Skeletal muscle tissue (tissue), 4 donors: ENCODE measurements around the gene SLC22A6. TPM values are rescaled to one million over a fixed set of nuclear protein-coding genes. Genes with fewer than 3 reads are reported as not detected.

Experiments
- H3K27ac ChIP-seq: one replicate; pipeline ENCODE4 v1.7.0; 2013; ENCODE audit warnings: mild to moderate bottlenecking, low read depth, low read length, inconsistent platforms
- H3K27me3 ChIP-seq, 3 donors: one replicate each; pipeline ENCODE4 v1.7.0; 2013; ENCODE audit warnings: low read length in 3 of 3; ENCODE audit not compliant: control insufficient read depth in 3 of 3, insufficient read depth in 3 of 3
- H3K36me3 ChIP-seq, 3 donors: one replicate each; pipeline ENCODE4 v1.7.0; 2013; ENCODE audit warnings: low read length in 3 of 3; ENCODE audit not compliant: control insufficient read depth in 3 of 3, insufficient read depth in 3 of 3
- H3K4me1 ChIP-seq, 3 donors: one replicate each; pipeline ENCODE4 v1.7.0; 2013; ENCODE audit warnings: low read length in 3 of 3, mild to moderate bottlenecking in 3 of 3; ENCODE audit not compliant: control insufficient read depth in 3 of 3, insufficient read depth in 3 of 3
- H3K4me3 ChIP-seq, 3 donors: one replicate each; pipeline ENCODE4 v1.7.0; 2013; ENCODE audit warnings: low read length in 3 of 3
- H3K9ac ChIP-seq, 3 donors: one replicate each; pipeline ENCODE4 v1.7.0; 2013; ENCODE audit warnings: low read length in 3 of 3, mild to moderate bottlenecking in 3 of 3, moderate library complexity in 2 of 3, low read depth in 1 of 3
- H3K9me3 ChIP-seq, 3 donors: one replicate each; pipeline ENCODE4 v1.7.0; 2013; ENCODE audit warnings: low read length in 3 of 3; ENCODE audit not compliant: control insufficient read depth in 3 of 3
- total RNA-seq: library from RNA; depleted of rRNA; stranded (reverse); fragments of >200 nt; gene quantifications from one replicate; pipeline ENCODE4 v1.2.3, GENCODE V29; 2014
- donor health status: Osteomylitis.

SLC22A6 gene, protein sequence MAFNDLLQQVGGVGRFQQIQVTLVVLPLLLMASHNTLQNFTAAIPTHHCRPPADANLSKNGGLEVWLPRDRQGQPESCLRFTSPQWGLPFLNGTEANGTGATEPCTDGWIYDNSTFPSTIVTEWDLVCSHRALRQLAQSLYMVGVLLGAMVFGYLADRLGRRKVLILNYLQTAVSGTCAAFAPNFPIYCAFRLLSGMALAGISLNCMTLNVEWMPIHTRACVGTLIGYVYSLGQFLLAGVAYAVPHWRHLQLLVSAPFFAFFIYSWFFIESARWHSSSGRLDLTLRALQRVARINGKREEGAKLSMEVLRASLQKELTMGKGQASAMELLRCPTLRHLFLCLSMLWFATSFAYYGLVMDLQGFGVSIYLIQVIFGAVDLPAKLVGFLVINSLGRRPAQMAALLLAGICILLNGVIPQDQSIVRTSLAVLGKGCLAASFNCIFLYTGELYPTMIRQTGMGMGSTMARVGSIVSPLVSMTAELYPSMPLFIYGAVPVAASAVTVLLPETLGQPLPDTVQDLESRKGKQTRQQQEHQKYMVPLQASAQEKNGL
- not detected for total RNA-seq

DNA sequence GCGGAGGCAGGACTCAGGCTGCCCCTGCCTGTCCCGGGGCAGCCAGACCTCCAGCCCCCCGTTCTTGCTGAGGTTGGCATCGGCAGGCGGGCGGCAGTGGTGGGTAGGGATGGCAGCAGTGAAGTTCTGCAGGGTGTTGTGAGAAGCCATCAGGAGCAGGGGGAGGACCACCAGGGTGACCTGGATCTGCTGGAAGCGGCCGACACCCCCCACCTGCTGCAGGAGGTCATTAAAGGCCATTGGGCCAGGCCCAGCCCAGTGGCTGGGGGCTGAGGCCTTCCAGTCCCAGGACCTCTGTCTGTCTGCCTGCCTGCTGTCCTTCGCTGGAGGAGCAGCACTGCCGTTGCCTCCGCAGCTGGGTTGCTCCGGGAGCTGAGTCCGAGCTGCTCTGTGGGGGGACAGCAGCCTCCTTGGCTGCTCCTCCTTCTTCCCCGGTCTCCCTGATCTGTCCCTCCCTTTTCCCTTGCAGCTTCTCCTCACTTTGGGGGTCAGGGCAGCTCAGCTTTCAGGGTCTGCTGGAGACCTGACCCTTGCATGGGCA, at the start of gene SLC22A6:
TSS of gene SLC22A6 (minus strand) at position 517 of the 541 bp plus-strand sequence. CDS start at position 240, 277 bp downstream.
- Histone ChIP-seq H3K36me3 (no peaks in the 10 kb centered on the region), H3K4me3 (no peak within 1 kb of the TSS), H3K9ac (no peak within 1 kb of the TSS), H3K27me3 (peaks cover 0 to 9% (median 0%) of the 10 kb centered on the region in 3 donors), H3K9me3 (no peaks in the 10 kb centered on the region), H3K27ac (no peak within 1 kb of the TSS), H3K4me1 (no peaks in the 10 kb centered on the region)

DNA sequence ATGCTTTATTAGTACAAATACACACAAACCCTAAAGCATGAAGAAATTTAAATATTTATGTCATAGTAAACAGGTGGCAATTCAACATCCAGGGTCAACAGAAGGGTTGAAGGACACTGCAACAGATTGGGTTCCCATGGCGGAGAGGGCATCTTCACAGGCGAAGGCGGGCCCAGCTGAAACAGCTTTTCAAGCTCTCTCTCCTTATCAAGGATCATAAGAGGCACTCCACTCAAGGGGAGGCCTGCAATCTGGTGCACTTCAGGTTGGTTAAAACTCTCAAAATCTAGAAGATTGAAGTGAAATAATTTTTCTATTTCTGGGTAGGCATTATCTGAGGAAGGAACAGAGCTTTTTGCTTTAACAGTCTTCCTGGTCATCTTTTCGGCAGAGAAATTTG, 47.7 kb upstream of the SLC22A6 start:
- Histone ChIP-seq H3K27me3 (no peaks in the 10 kb centered on the region), H3K9me3 (no peaks in the 10 kb centered on the region), H3K4me1 (no peaks in the 10 kb centered on the region), H3K27ac (no peak overlapping the region), H3K4me3 (no peak overlapping the region), H3K36me3 (no peaks in the 10 kb centered on the region), H3K9ac (no peak overlapping the region)

DNA sequence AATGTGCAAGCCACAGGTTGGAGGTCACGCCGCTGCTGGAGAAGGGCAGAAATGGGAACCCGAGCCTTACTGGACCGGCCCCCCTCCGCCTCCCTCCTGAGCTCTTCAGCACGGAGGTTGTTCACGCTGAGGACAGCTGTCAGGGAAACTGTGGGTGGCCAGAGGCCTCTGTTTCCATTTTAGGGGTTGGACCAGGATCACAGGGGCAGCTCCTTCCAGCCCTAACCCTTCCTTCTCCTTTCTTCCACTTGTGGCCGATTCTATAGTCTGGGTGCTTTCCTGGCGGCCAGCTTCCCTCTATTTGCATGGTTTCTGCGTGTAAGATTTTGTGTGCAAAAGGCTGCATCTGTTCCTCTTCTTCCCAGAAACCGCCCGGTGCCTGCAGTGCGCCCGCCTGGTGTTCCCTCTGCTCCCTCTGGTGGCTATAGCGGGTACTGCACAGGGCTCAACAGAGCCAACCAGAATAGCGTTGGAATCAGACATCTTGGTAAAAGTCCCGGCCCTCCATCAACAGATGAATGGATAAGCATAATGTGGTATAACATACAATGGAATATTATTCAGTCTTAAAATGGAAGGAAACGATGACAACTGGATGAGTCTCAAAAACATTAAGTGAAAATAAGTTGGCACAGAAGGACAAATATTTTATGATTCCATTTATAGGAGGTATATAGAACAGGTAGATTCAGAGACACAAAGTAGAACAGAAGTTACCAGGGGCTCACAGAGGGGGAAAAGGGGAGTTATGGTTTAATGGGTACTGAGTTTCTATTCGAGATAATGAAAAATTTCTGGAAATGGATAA, 39.3 kb upstream of the SLC22A6 start:
- Histone ChIP-seq H3K4me3 (no peak overlapping the region), H3K9ac (no peak overlapping the region), H3K27me3 (peaks cover 0 to 19% (median 9%) of the 10 kb centered on the region in 3 donors), H3K4me1 (peaks cover 0 to 10% (median 4%) of the 10 kb centered on the region in 3 donors), H3K27ac (no peak overlapping the region), H3K36me3 (no peaks in the 10 kb centered on the region), H3K9me3 (no peaks in the 10 kb centered on the region)

- H3K27ac ChIP-seq = no peak overlapping the region
- no peak overlapping the region for H3K4me3 ChIP-seq
- no peak overlapping the region for H3K9ac ChIP-seq
- H3K27me3 ChIP-seq = peaks cover 0 to 20% (median 15%) of the 10 kb centered on the region in 3 donors
- no peaks in the 10 kb centered on the region for H3K9me3 ChIP-seq
- no peaks in the 10 kb centered on the region for H3K36me3 ChIP-seq
- H3K4me1 ChIP-seq = peaks cover 0 to 10% (median 4%) of the 10 kb centered on the region in 3 donors
Observed at GRCh38 chr11:63023222-63023814, 38.6 kb upstream of the SLC22A6 start.

- Histone ChIP-seq H3K27ac (no peak overlapping the region), H3K9ac (no peak overlapping the region), H3K4me1 (peaks cover 3 to 10% (median 4%) of the 10 kb centered on the region in 3 donors), H3K9me3 (no peaks in the 10 kb centered on the region), H3K36me3 (no peaks in the 10 kb centered on the region), H3K4me3 (no peak overlapping the region), H3K27me3 (peaks cover 0 to 20% (median 15%) of the 10 kb centered on the region in 3 donors)
Observed at GRCh38 chr11:63022441-63022840, 37.7 kb upstream of the SLC22A6 start.

DNA sequence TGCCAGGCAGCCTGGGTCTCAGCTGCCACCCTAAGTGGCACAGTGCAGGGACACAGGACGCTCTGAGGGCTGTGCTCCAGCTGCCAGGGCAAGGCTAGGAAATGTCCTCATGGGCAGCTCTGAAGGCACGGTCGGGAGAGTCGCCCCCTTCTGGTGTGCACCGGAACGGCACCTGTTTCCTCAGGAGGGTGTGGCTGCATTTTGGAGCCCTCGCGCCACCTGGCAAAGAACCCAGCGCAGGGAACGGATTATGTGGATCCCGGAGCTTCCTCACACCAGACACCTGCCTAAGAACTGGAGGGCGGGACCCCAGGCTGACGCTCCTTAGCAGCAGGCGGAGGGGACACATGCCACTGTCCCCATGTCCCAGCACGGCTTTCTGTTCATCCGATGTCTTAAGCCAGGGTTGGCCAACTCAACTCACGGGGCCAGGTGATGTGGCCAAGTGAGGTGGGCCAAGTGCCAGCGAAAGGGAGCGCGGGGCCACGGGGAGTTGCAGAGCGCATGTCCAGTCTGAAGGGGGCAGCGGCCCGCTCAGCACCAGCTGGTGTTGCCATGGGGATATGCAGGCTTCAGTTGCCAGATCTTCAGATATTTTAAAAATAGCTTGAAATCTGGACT, 36.0 kb upstream of the SLC22A6 start:
- Histone ChIP-seq H3K27me3 (peaks cover 0 to 23% (median 15%) of the 10 kb centered on the region in 3 donors), H3K36me3 (no peaks in the 10 kb centered on the region), H3K27ac (no peak overlapping the region), H3K4me3 (no peak overlapping the region), H3K9ac (no peak overlapping the region), H3K9me3 (no peaks in the 10 kb centered on the region), H3K4me1 (peaks cover 4 to 10% (median 8%) of the 10 kb centered on the region in 3 donors)

GRCh38 chr11:63019506-63019905, 34.7 kb upstream of the SLC22A6 start:
- H3K27me3 ChIP-seq = peaks cover 0 to 26% (median 15%) of the 10 kb centered on the region in 3 donors
- no peaks in the 10 kb centered on the region for H3K9me3 ChIP-seq
- H3K4me1 ChIP-seq = peaks cover 4 to 10% (median 8%) of the 10 kb centered on the region in 3 donors
- no peaks in the 10 kb centered on the region for H3K36me3 ChIP-seq
- no peak overlapping the region for H3K27ac ChIP-seq
- H3K9ac ChIP-seq = no peak overlapping the region
- no peak overlapping the region for H3K4me3 ChIP-seq

DNA sequence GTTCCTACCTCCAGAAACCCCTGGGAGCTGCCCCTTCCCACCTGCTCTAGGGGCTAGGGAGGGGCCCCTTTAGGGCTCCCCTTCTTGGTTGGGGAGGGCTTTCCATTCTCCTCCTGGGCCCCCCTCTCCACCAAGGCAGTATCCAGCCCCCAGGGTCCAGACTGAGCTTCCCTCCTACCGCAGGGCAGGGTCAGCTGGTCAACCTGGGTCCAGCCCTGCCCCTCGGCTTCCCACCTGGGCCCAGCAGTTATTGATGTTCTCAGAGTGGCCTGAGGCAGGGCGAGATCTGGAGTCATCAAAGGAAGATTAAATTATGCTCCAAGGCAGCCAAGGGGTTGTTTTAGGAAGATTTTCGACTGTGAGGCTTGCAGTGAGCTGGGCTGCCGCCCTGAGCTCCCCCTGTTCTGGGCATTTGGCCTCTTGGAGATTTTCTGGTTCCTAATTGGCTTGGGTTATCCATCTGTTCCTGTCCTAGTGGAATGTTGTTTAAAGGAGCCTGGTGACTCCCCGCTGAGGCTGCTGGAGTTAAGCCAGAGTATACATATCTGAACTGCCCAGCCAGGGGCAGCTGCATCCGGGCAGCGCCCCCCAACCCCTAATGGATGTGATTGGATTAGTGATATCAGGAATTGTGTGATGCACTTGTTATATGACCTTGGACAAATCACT, 32.7 kb upstream of the SLC22A6 start:
- Histone ChIP-seq H3K9me3 (no peaks in the 10 kb centered on the region), H3K36me3 (no peaks in the 10 kb centered on the region), H3K27ac (no peak overlapping the region), H3K27me3 (peaks cover 0 to 25% (median 15%) of the 10 kb centered on the region in 3 donors), H3K4me3 (no peak overlapping the region), H3K4me1 (peaks cover 3 to 5% (median 4%) of the 10 kb centered on the region in 3 donors), H3K9ac (no peak overlapping the region)
